OCI-LY7 (cell line): ENCODE results near the gene ACCS. TPM values are rescaled to one million over a fixed set of nuclear protein-coding genes. Genes with fewer than 3 reads are reported as not detected.

ENCODE experiments used
- BruUV-seq: library from RNA; stranded (reverse); fragments of 400-500 nt; replicated peaks from 2 replicates; lab custom pipeline; 2021; lab: Mats Ljungman, UMichigan
- CTCF ChIA-PET: fragments of 300-600 bp; sonication (Branson Sonifier 250); formaldehyde crosslinking; loops from one replicate; lab custom pipeline; 2022; ENCODE audit warnings: antibody characterized with exemption; ENCODE audit not compliant: unreplicated experiment; lab: Charles Lee
- POLR2A ChIA-PET: fragments of 300-600 bp; sonication (Branson Sonifier 250); formaldehyde crosslinking; loops from one replicate; lab custom pipeline; 2022; ENCODE audit warnings: antibody characterized with exemption; lab: Charles Lee
- DNase-seq: peaks from one replicate; pipeline ENCODE4 v3.0.0-alpha.2; 2015; ENCODE audit warnings: low spot score
- H2AFZ ChIP-seq: fragments of 200-600 bp; sonication (generic), shearing (Covaris generic); 2 replicates; pipeline ENCODE4 v1.6.1; 2014; ENCODE audit warnings: mild to moderate bottlenecking, antibody characterized with exemption, low read length, moderate library complexity
- H3K27ac ChIP-seq: fragments of 200-600 bp; sonication (generic); 2 replicates; pipeline ENCODE4 v1.5.1; 2014; ENCODE audit warnings: mixed run types, low read depth, mild to moderate bottlenecking, moderate library complexity, low read length, inconsistent platforms; ENCODE audit not compliant: poor library complexity, severe bottlenecking
- H3K36me3 ChIP-seq: fragments of 200-600 bp; sonication (generic); 2 replicates; pipeline ENCODE4 v1.6.1; 2014; ENCODE audit warnings: mild to moderate bottlenecking, antibody characterized with exemption, low read length, moderate library complexity, mixed read lengths; ENCODE audit not compliant: insufficient read depth
- H3K4me1 ChIP-seq: fragments of 200-600 bp; sonication (generic); 2 replicates; pipeline ENCODE4 v1.5.1; 2014; ENCODE audit warnings: mild to moderate bottlenecking, low read length; ENCODE audit not compliant: insufficient read depth, poor library complexity, severe bottlenecking
- H3K4me2 ChIP-seq: fragments of 200-600 bp; sonication (generic); 2 replicates; pipeline ENCODE4 v1.6.1; 2014; ENCODE audit warnings: mild to moderate bottlenecking, low read length
- H3K4me3 ChIP-seq: fragments of 200-600 bp; sonication (generic); 2 replicates; pipeline ENCODE4 v1.5.1; 2014; ENCODE audit warnings: mild to moderate bottlenecking, low read depth, low read length; ENCODE audit not compliant: poor library complexity, severe bottlenecking
- H3K79me2 ChIP-seq: fragments of 200-600 bp; sonication (generic); 2 replicates; pipeline ENCODE4 v1.6.1; 2016; ENCODE audit warnings: low read depth, mild to moderate bottlenecking, low read length, moderate library complexity, mixed read lengths; ENCODE audit not compliant: insufficient read depth
- H3K9me2 ChIP-seq: fragments of 200-600 bp; sonication (generic); 2 replicates; pipeline ENCODE4 v1.6.1; 2016; ENCODE audit warnings: mild to moderate bottlenecking, low read length, mixed read lengths; ENCODE audit not compliant: insufficient read depth
- H3K9me3 ChIP-seq: fragments of 200-600 bp; sonication (generic); 2 replicates; pipeline ENCODE4 v1.6.1; 2014; ENCODE audit warnings: mild to moderate bottlenecking, mixed run types, low read length, mixed read lengths
- H4K20me1 ChIP-seq: fragments of 200-600 bp; sonication (generic); 2 replicates; pipeline ENCODE4 v1.6.1; 2014; ENCODE audit warnings: mild to moderate bottlenecking, antibody characterized with exemption, low read length, moderate library complexity, mixed read lengths; ENCODE audit not compliant: insufficient read depth
- EZH2phosphoT487 ChIP-seq: fragments of 200-600 bp; sonication (generic); IDR thresholded peaks from 2 replicates; pipeline ENCODE4 v1.6.1; 2018; ENCODE audit warnings: low read depth, borderline replicate concordance, mild to moderate bottlenecking, mixed run types, antibody characterized with exemption, low read length, moderate library complexity, mixed read lengths
- intact Hi-C: fragments of 100-400 bp; cut with micrococcal nuclease; formaldehyde crosslinking; loops from one replicate; pipeline ENCODE4 v1.10.0; 2022; ENCODE audit not compliant: unreplicated experiment
- total RNA-seq, 2 experiments: library from RNA; depleted of rRNA in 1 of 2; stranded (reverse); fragments of >200 nt in 1 of 2; shearing (Covaris generic) in 1 of 2; gene quantifications; 2 replicates each; pipeline ENCODE4 v1.2.3, GENCODE V29; 2014 to 2022
- TF ChIP-seq, protein P1 (sequence below): fragments of 200-600 bp; sonication (generic); conservative IDR thresholded peaks from 2 replicates; pipeline ENCODE4 v1.5.1; 2014; ENCODE audit warnings: mild to moderate bottlenecking, antibody characterized with exemption, low read length, moderate library complexity, mixed read lengths

Gene ACCS
- total RNA-seq, 2 experiments from 2014 or later = not detected

GRCh38 chr11:44024977-44025376 lies 41.1 kb upstream of the ACCS start:
- no peak for DNase-seq
- intact Hi-C loops = no loop called here
- BruUV-seq = no TSS peak
- TF ChIP-seq, protein P1, sequence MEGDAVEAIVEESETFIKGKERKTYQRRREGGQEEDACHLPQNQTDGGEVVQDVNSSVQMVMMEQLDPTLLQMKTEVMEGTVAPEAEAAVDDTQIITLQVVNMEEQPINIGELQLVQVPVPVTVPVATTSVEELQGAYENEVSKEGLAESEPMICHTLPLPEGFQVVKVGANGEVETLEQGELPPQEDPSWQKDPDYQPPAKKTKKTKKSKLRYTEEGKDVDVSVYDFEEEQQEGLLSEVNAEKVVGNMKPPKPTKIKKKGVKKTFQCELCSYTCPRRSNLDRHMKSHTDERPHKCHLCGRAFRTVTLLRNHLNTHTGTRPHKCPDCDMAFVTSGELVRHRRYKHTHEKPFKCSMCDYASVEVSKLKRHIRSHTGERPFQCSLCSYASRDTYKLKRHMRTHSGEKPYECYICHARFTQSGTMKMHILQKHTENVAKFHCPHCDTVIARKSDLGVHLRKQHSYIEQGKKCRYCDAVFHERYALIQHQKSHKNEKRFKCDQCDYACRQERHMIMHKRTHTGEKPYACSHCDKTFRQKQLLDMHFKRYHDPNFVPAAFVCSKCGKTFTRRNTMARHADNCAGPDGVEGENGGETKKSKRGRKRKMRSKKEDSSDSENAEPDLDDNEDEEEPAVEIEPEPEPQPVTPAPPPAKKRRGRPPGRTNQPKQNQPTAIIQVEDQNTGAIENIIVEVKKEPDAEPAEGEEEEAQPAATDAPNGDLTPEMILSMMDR = no peak
- TF ChIP-seq EZH2phosphoT487 = no peak
- Histone ChIP-seq H3K36me3 (no peaks in the 10 kb centered on the region), H2AFZ (no peak overlapping the region), H3K27ac (no peak overlapping the region), H3K79me2 (no peaks in the 10 kb centered on the region), H3K4me3 (no peak overlapping the region), H3K9me2 (no peaks in the 10 kb centered on the region; the same call in 1 of the 2 replicates), H4K20me1 (no peaks in the 10 kb centered on the region), H3K4me2 (no peak overlapping the region), H3K9me3 (no peaks in the 10 kb centered on the region), H3K4me1 (no peaks in the 10 kb centered on the region)
- CTCF ChIA-PET = no interaction called here
- POLR2A ChIA-PET = interaction anchor here (0.5 kb wide), 1 partner anchor 31 kb away, joined by 3 read pairs; no protein-coding TSS in a partner anchor

DNA sequence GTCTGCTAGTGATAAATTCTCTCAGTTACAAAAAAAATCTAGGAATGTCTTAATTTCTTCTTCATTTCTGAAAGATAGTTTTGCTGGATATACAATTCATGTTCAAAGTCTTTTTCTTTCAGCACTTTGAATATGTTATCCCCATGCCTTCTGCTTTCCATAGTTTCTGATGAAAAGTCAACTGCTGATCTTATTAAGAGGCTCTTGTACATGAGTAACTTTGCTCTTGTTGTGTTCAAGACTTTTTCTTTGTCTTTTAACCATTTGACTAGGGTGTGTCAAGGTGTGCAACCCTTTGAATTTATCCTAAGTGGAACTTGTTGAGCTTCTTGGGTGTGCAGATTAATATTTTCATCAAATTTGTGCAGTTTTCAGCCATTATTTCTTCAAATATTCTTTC lies 40.3 kb upstream of the ACCS start:
- TF ChIP-seq EZH2phosphoT487 = no peak
- TF ChIP-seq, protein P1 = no peak
- no TSS peak for BruUV-seq
- CTCF ChIA-PET = no interaction called here

GRCh38 chr11:44028401-44028800 lies 37.7 kb upstream of the ACCS start:
- Histone ChIP-seq H3K27ac (no peak overlapping the region), H3K9me3 (no peaks in the 10 kb centered on the region), H3K4me2 (no peak overlapping the region), H3K4me1 (no peaks in the 10 kb centered on the region), H3K79me2 (no peaks in the 10 kb centered on the region), H2AFZ (no peak overlapping the region), H3K4me3 (no peak overlapping the region), H4K20me1 (no peaks in the 10 kb centered on the region), H3K36me3 (no peaks in the 10 kb centered on the region), H3K9me2 (no peaks in the 10 kb centered on the region; the same call in 1 of the 2 replicates)
- ChIA-PET POLR2A (no interaction called here), CTCF (no interaction called here)
- intact Hi-C loops = no loop called here
- no TSS peak for BruUV-seq
- no peak for TF ChIP-seq EZH2phosphoT487
- TF ChIP-seq, protein P1 = no peak
- no peak for DNase-seq

More for the DNA sequence above, 40.3 kb upstream of the ACCS start:
- Histone ChIP-seq H3K79me2 (no peaks in the 10 kb centered on the region), H4K20me1 (no peaks in the 10 kb centered on the region), H3K9me2 (no peaks in the 10 kb centered on the region; the same call in 1 of the 2 replicates), H3K4me1 (no peaks in the 10 kb centered on the region), H3K9me3 (no peaks in the 10 kb centered on the region), H3K36me3 (no peaks in the 10 kb centered on the region), H3K4me2 (no peak overlapping the region), H3K27ac (no peak overlapping the region), H3K4me3 (no peak overlapping the region), H2AFZ (no peak overlapping the region)
- POLR2A ChIA-PET = no interaction called here
- DNase-seq = no peak
- intact Hi-C loops = no loop called here
